CD4-positive, alpha-beta T cell treated with Interleukin-2 at 100 ng/mL for 4 hours (primary cell): ENCODE measurements around the gene ATG14.
"Not testable (repeated sequence)": the region's sequence is repeated elsewhere in the genome, so short reads cannot be mapped to it uniquely, and the experiment has no call there.

Source experiments
- DNase-seq: peaks from one replicate; pipeline ENCODE4 v3.0.0-alpha.2; 2020; ENCODE audit warnings: low spot score

Gene ATG14

DNA sequence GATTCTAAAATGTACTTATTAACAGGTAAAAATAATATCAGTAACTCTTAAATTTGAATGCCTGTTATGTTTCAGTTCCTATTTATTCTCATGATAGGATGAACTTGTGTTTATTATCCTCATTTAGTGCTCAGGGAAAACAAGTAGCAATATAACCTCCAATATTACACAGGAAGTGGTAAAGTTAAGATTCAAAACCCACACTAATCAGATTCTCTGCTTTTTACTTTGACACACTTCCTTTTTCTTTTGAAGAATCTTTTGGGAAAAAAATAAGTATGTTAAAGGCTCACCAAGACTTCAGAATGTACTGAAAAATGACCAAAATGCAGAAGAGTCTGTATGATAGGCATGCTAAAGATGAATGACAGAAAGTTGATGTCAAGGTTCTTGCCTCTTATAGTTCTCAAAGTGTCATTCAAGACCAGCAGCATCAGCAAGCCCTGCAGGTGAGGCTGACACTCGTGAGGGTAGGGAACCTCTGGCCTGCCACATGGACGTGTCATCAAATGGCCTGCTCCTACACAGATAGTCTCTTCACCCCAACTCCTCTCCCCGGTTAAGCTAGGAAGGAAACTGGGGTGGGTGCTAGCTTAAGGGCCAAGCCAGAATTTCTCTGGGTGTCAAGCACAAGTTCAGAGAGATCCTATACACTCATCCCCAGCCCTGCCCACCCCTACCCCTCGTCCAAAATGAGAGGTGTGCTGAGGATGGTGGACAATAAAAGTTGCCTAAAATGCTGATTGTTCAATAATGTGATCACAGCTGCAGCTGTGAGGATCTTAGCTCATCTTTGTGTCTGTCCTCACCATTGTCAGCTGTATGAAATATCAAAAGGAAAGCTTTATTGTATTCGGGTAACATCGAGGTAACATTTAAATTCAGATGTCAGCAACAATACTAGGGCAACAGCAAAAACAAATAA lies 22.5 kb upstream of the ATG14 start:
- peak; percentile 10 for DNase-seq

DNA sequence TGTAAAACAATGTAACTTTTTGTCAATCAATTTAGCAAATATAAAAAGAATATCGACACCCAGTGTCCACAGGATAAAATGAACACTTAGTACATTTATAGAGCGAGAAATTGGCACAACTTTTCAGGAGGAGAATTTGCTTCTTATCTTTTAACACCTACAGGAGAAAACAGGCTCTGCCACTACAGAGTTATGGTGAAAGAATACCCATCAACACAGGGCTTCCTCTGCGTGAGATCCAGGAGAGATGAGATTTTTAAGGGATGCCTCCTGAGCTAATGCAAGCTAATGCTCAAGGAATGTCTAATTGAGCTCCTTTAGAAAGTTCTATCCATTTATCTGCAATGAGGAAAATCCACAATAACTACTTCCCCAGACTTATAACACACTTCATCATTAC lies 21.0 kb upstream of the ATG14 start:
- DNase-seq, result no peak

DNA sequence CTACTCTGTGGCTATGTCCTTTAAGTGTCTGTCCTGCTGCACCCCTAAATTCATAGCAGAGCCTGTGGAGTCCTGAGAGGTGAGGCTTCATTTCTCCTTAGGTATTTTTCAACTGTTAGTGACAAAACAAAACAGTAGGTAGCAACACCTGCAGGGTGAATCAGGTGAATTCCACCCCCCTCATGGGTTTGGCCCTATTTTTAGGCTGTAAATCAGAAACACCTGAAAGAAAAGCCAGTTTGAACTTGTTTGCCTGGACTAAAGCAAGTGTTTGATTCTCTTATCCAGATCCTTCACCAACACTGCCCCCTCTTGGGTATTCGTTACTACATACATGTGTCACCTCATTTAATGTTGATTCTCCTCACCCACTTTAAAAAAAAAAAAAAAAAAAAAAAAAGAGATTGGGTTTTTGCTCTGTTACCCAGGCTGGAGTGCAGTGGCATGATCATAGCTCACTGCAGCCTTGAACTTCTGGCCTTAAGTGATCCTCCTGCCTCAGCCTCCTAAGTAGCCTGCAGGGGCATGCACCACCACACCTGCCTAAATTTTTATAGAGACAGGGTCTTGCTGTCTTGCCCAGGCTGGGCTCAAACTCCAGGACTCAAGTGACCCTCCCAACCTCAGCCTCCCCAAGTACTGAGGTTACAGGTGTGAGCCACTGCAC lies 18.5 kb upstream of the ATG14 start:
- DNase-seq, result peak; percentile 86

DNA sequence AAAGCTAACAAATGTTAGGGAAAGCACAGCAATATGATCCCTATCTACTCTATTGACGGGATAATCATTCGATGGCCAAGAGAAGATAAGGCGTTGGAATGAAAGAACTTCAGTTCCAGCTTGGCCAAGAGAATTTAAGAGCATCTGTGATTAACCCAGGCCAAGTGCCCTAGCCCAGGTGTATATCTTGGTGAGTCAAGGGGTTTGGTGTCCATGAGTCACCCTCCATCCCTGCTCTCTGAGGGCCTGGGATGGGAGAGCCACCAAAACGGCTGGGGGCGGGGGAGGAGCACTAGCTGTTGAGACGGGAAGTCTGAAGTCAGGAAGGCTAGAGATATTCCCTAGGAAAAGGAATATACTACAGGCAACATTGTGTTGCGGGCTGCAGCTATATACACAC lies 15.8 kb upstream of the ATG14 start:
- no peak for DNase-seq

DNA sequence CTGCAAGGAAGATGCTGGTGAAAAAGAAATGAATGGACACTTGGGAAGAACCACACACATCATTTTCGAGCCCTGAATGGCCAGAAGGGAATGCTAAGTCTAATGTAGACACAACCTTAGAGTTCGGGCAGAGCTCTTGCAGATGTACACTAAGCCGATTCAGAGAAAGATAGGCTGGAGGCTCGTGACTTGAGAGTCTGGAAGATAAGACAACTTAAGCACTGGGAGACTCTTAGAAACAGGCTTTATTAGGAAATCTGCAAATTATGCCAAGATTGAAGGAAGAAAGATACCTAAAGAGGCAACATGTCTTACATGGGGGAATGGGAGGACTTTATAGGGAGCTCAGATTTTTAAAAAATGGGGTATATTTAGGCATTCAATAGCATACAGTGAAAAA lies 15.3 kb upstream of the ATG14 start:
- DNase-seq, result no peak

DNA sequence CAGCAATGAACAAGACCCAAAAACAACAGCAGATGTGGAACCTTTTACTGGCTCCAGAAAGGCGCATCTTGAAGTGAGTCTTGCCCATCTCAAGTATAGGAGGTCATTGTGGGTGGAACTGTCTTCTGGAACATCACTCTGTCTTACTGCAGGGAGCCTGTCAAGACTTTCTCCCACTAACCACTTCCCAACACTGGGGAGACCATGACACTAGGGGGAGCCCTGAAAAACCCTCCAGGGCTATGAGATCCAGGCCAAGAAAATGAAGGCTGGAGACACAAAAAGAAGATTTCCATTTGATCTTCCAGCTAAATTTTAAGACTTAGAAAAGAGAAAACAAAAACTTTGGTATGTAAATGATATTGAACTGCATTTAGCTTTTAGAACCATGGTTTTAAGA lies 13.5 kb upstream of the ATG14 start:
- DNase-seq, result no peak

DNA sequence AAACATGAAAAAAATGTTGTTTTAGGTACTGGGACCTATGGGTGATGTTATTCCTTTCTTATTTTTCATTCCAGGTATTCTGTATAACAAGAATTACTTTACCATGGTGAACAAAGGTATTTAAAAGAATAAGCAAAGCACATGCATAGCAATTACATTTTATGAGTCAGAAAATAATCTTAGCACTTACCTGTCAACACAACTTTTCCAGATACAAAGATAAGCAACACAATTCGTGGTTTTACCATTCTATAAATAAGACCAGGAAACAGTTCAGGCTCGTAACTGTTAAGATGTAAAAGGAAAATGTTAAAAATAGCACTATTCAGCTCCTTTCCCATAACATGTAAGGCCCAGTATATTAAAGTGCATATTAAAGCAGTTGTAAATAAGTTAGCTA lies 12.3 kb upstream of the ATG14 start:
- DNase-seq, result no peak

DNA sequence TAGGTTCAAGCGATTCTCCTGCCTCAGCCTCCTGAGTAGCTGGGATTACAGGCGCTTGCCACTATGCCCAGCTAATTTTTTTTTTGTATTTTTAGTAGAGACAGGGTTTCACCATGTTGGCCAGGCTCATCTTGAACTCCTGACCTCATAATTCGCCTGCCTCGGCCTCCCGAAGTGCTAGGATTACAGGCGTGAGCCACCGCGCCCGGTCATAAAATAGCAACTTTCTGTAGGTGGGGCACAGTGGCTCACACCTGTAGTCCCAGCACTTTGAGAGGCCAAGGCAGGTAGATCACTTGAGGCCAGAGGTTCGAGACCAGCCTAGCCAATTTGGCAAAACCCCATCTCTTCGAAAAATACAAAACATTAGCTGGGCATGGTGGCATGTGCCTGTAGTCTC lies 10.7 kb upstream of the ATG14 start:
- DNase-seq, result not testable (repeated sequence)

DNA sequence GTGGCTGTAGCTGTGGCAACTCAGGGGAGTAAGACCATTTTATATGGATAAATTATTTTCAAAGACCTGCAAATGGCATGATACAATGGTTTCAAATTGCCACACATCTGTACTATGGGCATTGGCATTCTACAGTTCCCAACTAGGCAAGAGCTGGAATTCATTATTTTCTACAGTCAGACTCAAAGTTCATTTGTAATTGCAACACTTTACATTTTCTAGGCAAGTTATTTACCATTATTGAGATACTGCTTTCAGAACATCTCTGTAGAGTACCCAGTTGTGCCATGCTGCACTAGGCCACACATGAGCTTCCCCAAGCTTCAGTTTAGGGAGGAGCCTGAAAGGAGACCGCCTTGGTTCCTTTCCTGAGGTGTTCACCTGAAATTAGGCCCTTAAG lies 8.0 kb upstream of the ATG14 start:
- DNase-seq, result no peak

DNA sequence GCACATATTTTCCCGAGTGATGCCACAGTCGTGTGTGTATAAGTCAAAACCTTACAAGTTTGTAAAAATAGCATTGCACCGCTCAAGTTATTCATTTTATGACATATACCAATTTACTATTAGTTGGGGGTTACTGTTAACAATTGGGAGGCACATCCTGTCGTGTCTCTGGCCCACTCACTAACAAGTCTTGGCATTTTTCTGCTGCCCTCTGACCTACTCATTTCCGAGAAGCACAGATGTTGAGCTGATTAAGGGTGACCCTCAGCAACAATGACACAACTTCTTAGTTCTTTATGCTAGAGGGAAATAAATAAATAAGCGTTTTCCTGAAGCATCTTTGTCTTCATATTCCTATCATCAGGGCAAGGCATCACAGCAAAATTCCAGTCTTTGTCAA lies 6.8 kb upstream of the ATG14 start:
- DNase-seq, result no peak

DNA sequence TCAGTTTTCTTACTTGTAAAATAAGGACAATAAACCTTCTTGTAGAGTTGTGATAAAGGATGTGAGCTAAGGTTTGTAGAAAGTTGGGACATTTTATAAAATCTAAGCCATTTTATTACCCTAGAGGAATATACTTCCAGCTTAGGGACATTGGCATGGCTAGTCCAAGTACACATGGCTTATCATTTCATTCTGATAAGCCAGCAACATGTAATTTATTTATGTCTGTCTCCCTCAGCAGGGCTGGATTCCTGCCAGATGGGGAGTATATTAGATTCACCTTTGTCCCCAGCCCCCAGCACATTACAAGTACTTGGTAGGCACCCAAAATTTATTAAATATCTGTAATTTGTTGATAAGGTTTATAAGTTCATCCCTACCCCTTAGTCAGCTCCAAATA lies 6.3 kb upstream of the ATG14 start:
- no peak for DNase-seq

DNA sequence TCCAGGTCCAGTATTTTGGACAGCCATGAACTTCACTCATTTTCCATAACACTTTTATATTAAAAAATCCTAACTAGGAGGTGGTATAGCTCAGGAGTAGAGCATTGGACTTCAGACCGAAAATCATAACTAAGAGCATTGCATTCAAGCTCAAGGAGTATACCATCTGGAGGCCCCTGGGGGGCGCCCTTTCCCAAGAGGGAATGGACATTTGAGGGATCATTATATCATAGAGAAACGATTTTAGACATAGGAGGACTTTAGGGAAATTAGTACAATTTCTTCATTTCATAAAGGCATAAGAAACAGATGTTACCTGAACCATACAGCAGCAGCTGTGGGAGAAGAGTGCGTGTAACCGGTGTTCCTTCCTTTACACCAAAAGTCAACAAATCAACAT lies 5.2 kb upstream of the ATG14 start:
- no peak for DNase-seq

DNA sequence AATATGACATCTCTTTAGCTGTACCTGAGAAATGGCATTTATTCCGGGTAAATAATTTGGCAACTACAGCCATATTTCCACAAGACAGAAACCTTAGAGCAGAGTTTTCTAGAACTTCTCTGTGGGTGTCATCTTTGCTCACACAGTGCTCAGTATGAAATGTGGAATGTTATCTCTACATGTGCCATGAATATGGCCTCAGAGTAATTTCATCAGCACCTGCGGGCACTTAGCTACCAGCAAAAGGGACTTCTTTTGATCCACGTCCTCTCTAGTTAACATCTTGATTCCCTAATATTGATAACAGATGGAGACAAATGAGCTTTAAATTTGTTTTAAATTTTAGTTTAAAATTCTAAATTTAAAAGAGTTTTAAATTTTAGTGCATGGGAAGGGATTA lies 2.9 kb upstream of the ATG14 start:
- no peak for DNase-seq

DNA sequence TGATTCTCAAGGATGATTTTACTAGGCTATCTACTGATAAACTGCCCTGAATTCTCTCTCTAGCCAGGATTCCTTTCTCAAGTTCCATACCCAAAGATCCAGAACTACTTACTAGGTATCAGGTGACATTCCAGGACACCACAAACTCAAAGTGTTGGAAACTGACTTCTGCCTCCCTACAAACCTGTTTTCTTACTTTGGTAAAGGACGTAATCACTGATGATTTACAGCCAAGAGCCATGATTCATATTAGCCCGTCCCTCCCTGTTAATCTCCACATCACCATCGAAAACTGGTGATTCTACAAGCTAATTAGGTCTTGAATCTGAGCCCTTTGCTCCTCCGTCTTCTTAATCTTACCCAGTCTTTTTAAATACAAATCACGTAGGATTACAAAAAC lies 1.0 kb upstream of the ATG14 start:
- DNase-seq, result no peak

DNA sequence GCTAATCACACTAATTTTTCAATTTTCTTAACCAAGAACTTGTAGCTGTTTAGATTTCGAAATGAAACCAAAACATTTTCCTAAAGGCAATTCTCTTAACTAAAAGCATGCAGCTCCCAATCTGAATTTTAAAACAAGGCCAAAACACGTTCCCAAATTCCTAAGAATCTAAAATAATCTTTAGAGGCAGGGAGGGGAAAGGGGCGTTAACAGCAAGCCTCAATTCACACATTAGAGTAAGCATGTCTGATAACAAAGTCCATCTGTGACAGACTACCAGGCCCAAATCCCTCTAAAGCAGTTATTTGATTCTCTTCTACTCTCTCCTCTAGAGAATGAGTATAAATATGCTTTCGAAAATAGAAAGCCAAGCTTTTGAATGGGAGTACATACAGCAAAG lies 754 bp downstream of the ATG14 start:
- no peak for DNase-seq

DNA sequence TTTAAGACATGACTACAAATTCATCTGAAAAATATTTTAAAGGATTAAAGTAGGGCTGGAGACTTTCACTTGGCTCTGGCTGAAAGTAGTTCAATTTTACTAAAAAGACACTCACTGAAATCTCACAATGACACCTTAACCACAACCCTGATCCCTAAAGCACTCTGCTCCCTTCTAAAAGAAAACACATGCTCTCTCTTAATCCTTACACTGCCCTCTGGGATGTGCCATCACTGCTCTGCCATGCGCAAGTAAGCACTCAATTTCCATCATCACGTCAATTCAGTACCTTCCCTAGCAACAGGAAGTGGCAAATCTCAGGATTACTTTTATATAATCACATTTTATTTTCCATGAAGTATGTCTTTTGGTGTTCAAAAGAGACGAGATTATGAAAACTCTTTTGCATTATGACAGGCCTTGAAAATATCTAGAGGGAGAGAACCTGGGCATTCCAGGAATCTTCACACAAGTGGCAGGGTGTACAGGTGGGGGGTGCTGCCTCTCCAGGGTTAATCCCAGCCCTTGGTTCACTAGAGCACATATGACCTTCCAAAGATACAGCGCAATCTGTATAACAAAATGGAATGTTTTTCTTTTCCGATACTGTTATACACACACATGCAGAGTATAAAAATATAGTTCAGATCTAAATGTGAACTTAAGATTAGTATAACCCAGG lies 7.3 kb downstream of the ATG14 start:
- DNase-seq, result no peak

DNA sequence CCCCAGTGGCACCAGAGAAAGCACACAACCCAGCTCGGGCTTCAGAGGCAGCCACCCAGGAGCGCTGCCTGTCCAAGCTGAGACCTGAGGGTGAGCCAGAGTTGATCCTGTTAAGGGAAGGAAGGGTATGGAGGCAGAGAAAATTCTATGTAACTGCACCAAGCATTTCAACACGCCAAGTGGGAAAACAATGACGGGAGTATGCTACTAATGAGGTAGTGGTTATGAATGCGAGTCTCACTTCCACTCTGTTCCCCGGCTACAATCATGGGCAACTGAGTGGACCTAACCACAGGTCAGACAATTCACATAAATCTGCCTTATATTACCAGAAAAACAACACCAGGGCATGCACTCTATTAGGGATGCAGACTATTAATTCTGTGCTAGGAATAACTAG lies 9.9 kb downstream of the ATG14 start:
- DNase-seq, result no peak

DNA sequence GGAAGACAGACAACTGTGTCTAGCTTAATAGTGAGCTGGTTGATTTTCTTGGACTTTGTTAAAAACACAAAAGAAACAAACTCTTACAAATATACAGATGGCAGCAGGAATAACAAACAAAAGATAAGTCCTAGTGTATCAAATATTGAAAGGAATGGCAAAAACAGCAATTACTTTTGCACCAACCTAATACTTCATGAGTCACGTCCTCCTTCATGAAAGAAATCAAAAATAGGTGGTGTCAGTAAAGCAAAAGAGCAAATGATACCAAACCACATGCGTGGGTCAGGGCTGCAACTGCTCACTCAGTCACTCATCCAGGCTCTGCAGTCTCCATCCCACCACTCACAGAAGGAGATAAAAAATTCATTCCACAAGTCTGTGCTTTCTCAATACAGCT lies 11.8 kb downstream of the ATG14 start:
- DNase-seq, result no peak

DNA sequence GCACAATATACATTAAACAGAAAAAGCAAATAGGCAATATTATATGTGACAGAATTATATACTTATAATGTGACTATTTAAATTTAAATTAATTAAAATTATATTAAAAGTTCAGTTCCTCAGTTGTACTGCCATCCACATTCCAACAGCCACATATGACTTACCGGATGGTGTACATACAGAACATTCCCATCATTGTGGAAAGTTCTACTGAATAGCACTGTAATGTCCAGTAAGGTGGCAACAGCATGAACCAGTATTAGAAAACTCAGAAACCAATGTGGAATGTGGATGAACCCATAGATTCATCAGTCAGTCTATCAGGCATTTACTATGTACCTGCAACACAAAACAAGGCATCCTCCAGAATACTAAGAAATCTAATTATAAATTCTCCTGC lies 12.4 kb downstream of the ATG14 start:
- no peak for DNase-seq

DNA sequence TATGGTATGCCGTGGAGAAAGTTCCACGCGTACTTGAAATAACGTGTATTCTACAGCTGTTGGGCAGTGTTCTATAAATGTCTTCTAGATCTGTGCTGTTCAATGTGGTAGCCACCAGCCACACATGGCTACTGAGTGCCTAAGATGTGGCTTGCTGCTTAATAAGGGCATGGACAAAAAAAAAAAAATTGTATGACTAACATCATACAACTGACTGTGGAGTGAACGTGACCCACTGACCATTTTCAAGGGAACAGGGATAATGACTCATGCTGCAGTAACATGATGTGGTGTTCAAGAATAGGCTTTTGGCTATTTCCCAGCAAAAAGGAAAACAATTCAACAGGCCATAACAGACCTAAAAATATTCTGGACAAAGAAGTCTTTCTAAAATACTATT lies 13.0 kb downstream of the ATG14 start:
- no peak for DNase-seq

DNA sequence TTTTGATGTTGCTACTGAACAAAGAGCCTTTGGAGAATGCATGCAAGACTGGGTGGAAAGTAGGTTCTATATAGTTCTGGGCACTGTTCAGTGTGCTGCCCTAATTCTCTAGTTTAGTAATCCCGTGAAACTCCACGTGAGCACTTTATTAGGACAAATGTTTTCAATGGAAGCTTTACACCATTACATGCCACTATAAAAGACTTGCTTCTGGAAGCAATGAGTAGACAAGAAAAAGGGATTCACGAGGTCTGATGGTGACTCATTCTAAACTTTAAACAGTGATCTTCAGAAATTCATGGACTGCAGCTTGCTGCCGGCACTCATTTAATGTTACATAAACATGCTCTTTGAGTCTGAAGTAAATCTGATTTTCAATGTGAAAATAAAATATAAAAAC lies 22.3 kb downstream of the ATG14 start:
- DNase-seq, result no peak

DNA sequence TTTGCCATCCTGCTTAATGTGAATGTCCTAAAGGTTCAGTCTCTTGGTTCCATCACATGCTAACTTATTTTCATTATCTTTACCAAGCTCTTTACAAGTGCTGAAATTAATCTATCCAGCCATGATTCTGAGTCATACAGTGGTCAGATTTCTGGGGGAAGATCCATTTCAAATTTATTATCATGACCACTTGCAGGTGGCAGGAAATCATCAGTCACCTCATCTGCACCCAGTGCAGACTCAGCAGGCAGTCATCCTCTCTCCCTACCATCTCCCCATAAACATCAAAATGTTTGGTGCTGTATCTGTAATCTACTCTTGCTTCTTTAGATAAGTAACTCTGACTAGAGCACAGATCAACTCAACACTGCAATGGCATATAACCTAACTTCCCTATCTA lies 23.5 kb downstream of the ATG14 start:
- peak; percentile 29 for DNase-seq

DNA sequence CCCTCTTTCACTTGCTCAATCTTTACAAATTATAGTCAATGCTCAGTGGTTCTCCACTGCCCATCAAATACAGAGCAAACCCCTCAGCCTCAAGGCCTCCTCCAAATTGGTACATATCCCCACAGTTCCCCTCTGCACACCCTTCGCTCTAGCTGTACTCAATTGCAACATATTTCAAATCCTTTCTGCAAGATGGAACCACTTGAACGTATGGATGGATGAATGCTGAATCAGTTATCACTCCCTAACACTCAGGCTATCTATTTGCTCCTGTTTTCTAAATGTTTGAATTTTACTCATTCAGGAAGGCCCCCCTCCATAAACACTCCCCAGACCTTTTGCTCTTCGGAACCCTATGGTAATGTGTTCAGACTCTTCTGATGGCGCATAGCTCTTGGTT lies 24.5 kb downstream of the ATG14 start:
- DNase-seq, result no peak
